DMS79 (cell line): ENCODE measurements around the gene ADGRD2.

Source experiments
- DNase-seq: peaks from one replicate; lab custom pipeline; 2025; lab: John Stamatoyannopoulos, UW

Gene ADGRD2

GRCh38 chr9:124437086-124437485, 13.2 kb upstream of the ADGRD2 start:
- DNase-seq, result no peak

GRCh38 chr9:124438091-124438490, 12.2 kb upstream of the ADGRD2 start:
- DNase-seq, result no peak

GRCh38 chr9:124439086-124439485, 11.2 kb upstream of the ADGRD2 start:
- DNase-seq, result no peak

- DNase-seq, result no peak
Measured at GRCh38 chr9:124439686-124440243, 10.5 kb upstream of the ADGRD2 start.

GRCh38 chr9:124440786-124441185, 9.5 kb upstream of the ADGRD2 start:
- no peak for DNase-seq

- DNase-seq, result no peak
Measured at GRCh38 chr9:124441291-124441690, 9.0 kb upstream of the ADGRD2 start.

- DNase-seq, result no peak
Measured at GRCh38 chr9:124442379-124442778, 7.9 kb upstream of the ADGRD2 start.

- DNase-seq, result no peak
Measured at GRCh38 chr9:124442826-124443225, 7.4 kb upstream of the ADGRD2 start.

GRCh38 chr9:124443625-124444024, 6.6 kb upstream of the ADGRD2 start:
- no peak for DNase-seq

GRCh38 chr9:124444166-124444565, 6.1 kb upstream of the ADGRD2 start:
- no peak for DNase-seq

GRCh38 chr9:124447297-124447661, 3.0 kb upstream of the ADGRD2 start:
- no peak for DNase-seq

- DNase-seq, result no peak
Measured at GRCh38 chr9:124448019-124448418, 2.2 kb upstream of the ADGRD2 start.

- DNase-seq, result no peak
Measured at GRCh38 chr9:124449381-124450151, 685 bp upstream of the ADGRD2 start.

GRCh38 chr9:124450931-124451661, 845 bp downstream of the ADGRD2 start:
- no peak for DNase-seq

- DNase-seq, result no peak
Measured at GRCh38 chr9:124452326-124452725, 2.1 kb downstream of the ADGRD2 start.

GRCh38 chr9:124452841-124453585, 2.8 kb downstream of the ADGRD2 start:
- no peak for DNase-seq

GRCh38 chr9:124453586-124454191, 3.4 kb downstream of the ADGRD2 start:
- no peak for DNase-seq

GRCh38 chr9:124454296-124454695, 4.0 kb downstream of the ADGRD2 start:
- no peak for DNase-seq

GRCh38 chr9:124454791-124455443, 4.7 kb downstream of the ADGRD2 start:
- no peak for DNase-seq

- DNase-seq, result no peak
Measured at GRCh38 chr9:124455820-124456219, 5.6 kb downstream of the ADGRD2 start.

GRCh38 chr9:124456341-124457078, 6.3 kb downstream of the ADGRD2 start:
- no peak for DNase-seq
